GM18520 (cell line): Measurements from ENCODE around the gene TRPC4.
"Not testable (repeated sequence)": the region's sequence is repeated elsewhere in the genome, so short reads cannot be mapped to it uniquely, and the experiment has no call there.

Experiments used
- ATAC-seq: cut with Tn5 transposase; IDR thresholded peaks from one replicate; pipeline ENCODE4 v1.9.1; 2021; ENCODE audit not compliant: unreplicated experiment

Gene TRPC4

DNA sequence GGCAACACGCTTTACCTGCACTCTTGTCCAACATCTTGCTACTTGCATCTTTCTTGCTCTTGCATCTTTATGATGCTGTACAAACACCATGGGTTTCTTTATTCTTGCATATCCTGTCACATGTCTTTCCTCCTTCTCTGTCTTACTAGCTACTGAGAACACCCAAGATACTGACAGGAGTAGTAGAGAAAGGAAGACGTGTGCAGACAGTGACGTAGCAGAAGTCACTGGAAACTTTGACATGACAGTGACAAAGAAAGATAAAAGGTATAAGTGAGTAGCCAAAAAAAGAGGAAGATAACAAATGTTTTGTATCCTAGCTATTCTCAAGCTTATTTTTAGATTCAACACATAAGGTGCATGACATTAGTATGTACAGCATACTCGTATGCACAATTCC lies 34.2 kb downstream of the TRPC4 start:
- ATAC-seq: no peak

DNA sequence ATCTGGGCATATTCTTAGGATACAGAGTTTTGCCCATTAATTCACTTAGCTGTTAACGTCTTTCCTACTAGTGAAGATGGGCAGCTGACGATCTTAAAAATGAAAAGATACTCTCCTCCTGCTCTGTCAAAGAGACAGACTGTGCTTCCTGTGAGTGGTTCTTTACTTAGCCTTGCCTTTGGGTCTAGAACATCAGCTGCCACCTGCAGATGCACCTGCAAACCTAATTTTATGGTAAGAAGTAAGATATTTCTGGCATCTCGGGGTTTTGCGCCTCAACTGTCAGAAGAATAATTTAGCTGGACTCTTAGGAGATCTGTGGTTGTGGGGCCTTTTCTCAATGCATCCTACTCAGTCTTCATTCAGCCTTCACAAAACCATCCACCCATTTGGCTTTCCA lies 36.2 kb downstream of the TRPC4 start:
- no peak for ATAC-seq

DNA sequence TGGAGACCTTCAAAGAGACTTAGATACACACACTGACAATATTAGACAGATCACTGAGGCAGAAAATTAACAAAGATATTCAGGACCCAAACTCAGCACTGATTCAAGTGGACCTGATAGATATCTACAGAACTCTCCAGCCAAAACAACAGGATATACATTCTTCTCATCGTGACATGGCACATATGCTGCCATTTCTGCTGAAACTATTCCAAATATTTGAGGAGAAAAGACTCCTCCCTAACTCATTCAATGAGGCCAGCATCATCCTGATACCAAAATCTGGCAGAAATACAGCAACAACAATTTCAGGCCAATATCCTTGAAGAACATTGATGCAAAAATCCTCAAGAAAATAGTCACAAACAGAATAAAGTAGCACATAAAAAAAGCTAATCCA lies 53.3 kb downstream of the TRPC4 start:
- ATAC-seq: no peak

DNA sequence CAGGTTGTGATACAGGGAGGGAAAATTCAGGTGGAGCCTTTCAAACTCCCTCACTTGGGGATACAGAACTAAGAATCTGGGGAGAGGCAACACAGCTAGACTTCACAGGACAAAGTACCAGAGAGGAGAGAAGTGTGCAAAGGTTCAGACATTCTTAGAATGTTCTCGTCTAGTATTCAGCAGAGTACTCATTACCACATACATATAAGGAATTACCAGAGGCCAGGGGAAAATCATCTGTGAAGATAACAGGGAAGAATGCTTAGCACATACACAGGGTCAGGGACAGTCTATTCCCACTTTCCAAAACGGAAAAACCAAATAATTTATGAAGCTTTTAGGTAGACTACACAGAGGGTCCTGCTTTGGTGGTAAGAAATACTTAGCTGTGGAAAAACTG lies 58.1 kb downstream of the TRPC4 start:
- no peak for ATAC-seq

DNA sequence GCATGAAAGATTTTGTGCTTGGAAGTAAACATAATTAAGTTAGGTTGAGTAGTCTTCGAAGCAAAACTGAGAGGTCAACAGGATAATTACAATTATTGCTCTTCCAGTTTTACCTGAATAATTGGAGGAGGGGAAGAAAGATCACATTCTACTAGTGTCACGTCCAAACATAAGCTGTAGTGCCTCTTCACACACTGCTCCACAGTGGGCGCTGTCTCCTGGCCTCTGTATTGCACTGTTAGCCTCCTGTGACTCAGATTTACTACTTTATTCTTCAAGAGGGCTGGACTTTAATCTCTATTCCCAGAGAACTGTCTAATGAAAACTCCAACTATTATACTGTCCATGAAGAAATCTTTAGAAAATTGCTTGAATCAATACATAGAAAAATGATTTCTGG lies 62.9 kb downstream of the TRPC4 start:
- ATAC-seq: no peak

DNA sequence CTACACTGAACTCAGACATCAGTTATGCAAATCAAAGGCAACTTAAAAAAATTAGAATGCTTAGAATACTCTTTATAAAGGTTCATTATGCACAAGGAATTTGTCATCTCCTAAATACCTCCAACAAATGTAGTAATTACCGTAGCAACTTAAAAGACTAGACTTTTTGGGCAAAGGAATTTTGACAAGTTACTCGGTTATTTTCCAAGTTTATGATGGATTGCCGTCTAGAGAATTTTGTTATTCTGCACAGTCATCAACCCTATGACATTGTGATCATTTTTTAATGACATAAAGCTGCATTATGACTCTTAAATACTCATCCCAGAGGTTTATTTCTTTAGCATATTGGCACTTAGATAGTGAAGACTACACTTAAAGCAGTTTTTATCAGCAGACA lies 71.9 kb downstream of the TRPC4 start:
- no peak for ATAC-seq

DNA sequence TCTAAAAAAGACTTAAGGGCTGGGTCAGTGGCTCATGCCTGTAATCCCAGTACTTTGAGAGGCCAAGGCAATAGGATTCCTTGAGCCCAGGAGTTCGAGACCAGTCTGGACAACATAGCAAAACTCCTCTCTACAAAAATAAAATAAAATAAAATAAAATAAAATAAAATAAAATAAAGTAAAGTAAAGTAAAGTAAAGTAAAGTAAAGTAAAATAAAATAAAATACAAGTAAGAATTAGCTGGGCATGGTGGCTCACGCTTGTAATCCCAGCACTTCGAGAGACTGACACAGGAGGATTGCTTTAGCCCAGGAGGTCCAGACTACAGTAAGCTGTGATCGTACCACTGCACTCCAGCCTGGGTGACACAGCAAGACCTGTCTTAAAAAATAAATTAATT lies 72.8 kb downstream of the TRPC4 start:
- ATAC-seq: not testable (repeated sequence)

DNA sequence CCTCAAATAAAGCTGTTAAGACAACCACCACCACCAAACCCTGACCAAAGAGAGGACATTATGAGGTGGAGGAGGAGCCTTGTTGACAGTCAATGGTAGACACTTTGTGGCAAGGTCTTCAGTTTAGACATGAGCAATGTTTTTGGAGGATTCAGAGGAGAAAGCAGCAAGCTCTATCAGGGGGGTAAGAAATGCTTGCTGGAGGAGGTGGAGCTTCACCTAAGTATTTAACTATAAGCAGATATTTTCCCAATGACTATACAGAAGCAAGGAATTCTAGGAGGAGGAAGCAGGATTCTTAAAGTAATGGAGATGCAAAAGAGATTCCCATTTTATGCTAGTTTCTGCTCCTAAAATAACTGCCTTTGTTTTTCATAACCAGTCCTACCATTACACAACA lies 74.2 kb downstream of the TRPC4 start:
- ATAC-seq: no peak

DNA sequence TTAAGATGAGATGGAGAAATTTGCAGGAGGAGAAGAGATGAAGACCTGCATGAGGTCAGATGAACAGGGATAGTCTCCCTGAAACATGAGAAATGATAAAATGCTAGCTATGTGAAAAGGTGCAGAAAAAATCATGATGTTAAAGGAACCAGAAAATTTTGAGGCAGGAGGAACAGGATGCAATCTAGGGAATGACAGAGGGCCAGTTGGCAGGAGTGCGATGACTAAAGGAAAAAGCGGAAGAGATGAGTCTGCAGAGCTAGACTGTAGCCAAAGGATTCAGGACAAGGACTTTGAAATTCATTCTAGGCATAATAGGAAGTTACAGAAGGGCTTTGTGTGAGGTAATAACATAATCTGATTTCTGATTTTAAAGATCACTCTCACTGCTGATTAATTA lies 77.9 kb downstream of the TRPC4 start:
- no peak for ATAC-seq

DNA sequence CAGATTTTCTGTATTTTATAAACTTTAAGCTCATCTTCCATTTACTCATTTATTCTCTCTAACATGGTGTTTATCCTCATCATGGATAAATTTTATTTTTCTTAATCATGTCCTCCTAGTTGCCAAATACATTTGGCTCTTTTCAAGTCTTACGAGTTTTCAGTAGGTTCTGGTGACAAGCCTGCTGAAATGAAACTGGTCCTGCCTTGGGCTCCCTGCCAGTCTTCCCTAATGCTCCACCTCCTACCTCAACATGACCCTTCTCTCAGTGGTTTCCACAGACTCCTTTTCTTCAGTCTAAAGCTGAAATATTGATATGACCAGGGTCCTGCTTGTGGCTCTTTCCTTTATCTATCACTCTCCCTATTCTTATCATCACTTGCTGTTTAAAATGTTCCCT lies 81.2 kb downstream of the TRPC4 start:
- no peak for ATAC-seq

DNA sequence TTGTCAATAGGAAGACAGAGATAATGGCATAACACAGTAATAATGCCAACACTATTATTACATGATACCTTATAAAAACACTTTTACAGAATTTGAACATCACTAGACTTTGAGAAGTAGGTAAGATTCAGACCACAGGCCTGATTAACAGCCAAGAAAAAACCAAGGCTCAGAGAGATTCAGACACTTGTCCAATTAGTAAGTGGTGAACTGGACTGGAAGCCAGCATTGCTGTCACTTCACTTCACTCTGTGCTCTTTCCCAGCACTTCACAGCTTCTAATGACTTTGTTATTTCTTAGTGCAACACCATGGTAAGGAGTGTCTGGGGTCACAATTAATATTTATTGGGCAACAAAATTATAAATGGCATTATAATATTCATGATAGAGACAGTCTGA lies 91.9 kb downstream of the TRPC4 start:
- no peak for ATAC-seq

DNA sequence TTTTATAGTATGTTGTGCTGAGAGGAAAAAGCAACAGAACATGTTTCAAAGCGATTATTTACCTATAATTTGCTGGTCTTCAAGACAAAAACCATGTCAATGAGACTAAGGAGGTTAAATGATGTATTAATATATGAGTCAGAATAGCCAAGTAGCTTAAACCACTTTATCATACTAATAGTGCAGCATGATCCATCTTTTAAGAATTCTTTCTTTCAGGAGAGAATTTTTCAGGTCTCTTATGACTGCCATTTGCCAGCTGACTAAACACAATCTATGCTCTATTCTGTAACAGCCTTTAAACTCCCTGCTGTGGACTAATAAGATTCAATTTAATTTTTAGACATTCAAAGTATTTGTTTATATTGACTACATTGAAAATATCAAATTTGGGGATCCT lies 93.7 kb downstream of the TRPC4 start:
- ATAC-seq: no peak

DNA sequence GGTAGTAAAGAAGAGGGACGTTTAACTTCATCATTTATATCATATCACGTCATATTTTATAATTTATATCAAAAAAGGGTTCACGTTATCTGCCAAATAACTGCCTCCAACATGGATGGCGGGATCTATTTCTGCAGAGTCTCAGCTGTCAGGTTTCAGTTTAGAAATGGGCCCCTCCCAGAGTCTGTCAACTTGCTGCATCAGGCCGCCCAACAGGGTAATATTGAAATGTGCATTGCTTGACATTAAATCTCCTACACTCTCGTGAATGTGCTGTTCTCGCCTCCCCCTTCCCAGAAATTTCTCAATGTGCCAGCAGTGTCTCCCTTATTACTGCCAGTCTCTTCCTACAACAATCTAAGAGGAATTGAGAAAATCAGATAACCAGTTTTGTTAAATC lies 96.9 kb downstream of the TRPC4 start:
- ATAC-seq: no peak

DNA sequence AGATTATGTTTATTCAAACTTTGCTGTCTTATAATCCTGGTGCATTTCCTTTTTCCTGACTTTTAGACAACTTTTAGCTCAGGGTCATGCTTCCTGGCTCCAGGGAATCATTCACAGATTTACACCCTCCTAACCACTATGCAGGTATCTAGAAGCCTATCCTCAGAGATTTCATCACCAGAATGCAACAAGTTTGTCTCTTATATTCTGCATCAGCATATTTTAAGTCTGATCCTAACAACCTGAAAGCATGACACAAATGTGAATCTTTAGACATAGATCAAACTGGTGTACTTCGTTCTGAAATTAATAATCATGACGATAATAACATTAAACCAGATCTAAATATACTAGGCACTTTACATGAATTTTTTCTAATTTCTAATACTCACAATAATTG lies 100.0 kb downstream of the TRPC4 start:
- no peak for ATAC-seq

DNA sequence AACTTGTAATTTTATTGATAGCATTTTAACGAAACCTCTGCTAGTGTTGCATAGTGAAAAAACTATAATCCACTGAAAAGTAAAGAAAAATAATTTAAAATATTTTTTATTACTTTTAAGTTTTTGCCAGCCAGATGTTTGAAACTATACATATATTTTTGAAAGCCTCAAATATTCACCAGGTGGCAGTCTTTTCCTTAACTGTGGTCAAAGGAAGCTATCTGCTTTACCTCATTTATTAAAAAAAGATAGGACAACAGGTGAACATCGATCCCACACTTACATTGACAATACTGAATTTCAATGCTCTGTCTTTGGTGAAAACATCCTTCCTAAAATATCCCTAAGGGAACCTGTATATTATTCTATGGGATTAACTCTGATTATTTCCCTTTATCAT lies 100.5 kb downstream of the TRPC4 start:
- no peak for ATAC-seq

DNA sequence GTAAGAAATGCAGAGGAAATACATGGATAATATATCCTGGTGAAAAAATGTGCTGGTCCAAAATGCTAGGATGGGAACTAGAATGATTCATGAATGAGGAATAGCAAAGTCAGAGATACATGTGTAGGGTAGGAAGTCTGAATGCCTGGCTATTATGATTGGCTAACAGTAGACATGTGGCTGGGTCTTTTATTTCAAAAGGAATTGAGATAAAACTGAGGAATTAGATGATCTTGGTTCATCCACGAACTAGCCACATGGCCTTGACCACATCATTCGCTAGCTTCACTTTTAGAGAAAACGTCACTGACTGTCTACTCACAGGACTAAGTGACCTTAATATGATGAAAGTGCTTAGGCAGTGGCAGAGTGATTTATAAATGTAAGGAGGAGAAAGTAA lies 103.1 kb downstream of the TRPC4 start:
- ATAC-seq: no peak

DNA sequence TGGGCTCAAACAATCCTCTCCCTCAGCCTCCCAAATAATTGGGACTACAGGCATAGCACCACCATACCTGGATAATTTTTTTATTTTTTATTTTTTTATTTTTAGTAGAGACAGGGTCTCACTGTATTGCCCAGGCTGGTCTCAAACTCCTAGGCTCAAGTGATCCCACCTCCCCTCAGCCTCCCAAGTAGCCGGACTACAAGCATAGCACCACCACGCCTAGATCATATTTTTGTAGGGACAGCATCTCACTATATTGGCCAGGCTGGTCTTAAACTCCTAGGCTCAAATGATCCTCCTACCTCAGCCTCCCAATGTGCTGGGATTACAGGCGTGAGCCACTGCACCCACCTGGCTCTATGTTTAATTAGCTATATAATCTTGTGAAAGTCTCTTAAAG lies 114.2 kb downstream of the TRPC4 start:
- no peak for ATAC-seq

DNA sequence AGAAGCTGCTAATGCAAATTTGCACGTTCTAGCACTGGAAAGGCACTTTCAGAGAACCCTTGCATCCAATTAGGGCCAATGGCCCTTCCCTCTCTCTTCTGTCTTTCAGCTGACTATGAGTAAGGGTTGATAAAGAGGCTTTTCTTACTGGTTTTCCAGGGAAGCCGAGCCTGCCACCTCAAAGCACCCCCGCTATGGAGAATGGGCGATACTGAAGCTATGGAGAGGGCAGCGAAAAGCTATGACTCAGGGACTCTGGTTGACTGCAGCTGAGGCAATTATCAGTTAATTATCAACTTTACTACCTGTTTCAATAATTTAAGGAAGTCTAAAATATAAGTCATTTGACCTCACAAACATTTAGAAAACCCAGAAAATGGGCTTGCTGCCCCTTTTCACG lies 115.8 kb downstream of the TRPC4 start:
- ATAC-seq: no peak

DNA sequence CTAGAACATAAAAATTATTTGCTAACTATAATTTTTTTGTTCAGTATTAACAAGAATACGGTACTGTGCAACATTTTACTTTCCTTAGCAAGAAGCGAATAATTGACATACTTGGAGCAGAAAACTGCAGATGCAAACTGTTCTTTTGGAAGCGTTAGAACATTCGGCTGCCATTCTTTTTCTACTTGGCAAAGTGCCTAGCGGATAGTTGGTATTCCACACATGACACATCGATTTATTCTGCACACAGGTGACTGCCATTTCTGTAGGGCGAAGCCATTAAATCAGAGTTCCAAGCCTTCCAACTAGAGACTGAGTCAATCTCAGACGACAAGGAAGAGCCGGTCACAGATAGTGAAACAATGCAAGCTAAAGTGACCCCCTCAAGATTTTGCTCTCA lies 117.4 kb downstream of the TRPC4 start:
- ATAC-seq: no peak

DNA sequence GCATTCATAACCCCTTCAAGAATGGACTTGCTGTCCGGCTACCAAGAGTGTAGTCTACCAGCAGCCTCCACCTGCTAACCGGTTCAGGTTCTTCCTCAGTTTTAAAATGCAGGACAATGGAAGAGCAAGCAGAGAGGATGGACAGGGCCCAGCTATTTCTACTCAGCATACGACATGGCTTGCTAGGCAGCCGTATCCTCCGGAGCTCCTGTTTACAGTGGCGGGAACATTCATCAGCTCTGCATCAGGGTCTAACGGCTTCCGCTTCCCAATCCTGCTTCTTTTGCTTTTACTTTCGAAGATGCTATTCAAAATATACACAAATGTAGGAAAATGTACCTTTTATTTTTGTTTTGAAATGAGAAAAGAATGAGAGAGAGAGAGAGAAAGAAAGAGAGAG lies 118.5 kb downstream of the TRPC4 start:
- no peak for ATAC-seq

DNA sequence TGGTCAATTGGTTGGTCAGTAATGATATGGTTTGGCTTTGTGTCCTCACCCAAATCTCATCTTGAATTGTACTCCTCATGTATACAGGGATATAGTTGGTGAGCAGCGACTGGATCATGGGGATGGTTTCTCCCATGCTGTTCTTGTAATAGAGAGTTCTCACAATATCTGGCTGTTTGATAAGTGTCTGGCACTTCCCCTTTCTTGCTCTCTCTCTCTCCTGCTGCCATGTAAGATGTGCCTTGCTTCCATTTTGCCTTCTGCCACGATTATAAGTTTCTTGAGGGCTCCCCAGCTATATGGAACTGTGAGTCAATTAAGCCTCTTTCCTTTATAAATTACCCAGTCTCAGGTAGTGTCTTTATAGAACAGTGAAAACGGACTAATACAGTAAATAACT lies 120.7 kb downstream of the TRPC4 start:
- no peak for ATAC-seq

DNA sequence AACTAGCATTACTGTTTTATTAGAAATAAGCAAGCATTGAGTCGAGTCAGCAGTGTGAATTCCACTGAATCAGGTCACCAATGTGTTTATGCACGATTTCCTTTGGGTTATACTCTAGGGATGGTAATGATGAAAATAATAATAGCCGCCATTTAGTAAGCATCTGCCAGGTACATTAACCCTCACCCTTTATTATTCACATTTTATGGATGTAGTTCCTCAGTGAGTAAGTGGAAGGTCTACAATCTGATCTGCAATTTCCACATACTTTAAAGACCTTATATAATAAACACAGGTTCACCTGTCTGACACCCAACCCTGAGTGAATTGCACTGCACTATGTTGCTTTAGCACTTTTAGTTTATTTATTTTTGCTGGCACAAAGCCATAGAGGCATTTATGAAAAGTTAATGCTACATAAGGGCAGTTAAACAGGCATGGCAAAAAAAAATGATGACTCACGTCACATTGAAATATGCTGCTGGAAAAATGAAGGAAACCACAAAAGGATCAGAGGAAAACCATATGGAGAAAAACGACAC lies 122.4 kb downstream of the TRPC4 start:
- no peak for ATAC-seq

DNA sequence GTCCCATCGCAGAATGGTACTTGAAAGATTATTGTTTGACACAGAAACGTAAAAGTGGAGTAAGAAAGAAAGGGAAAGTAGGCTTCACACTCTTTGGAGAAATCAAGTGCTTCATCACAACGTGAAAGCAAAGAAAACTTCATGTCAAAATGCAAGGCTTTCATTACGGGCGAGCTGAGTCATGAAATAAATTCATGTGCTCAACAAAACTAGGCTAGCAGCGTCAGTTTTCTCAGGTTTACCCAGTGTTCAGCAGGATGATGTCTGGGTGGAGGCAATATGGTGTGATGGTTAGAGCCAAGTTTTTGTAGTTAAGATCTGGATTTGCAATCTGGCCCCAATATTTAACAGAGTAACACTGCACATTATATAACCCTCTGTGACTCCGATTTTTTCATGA lies 128.0 kb downstream of the TRPC4 start:
- ATAC-seq: no peak

DNA sequence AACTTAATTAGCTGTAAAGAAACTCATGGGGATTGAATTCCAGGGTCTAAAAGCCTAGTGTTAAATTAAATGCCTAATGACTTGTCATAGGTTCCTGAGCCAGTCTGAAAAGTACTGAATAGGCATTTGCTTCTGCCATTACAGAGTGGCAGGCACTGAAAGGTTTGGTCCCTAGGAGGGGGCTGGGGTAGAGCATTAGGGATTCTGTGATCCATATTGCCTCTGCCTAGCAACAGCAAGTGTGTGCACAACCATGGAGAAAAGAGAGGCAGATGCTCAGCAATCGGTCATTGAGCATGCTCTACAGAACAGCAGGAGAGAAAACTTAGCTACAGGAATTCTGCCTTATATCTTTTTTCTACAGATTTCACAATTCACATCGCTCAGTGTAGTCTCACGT lies 133.5 kb downstream of the TRPC4 start:
- no peak for ATAC-seq
